Sigmoid colon (tissue), 7 donors: ENCODE data around the gene CLRN3. TPM values are rescaled to one million over a fixed set of nuclear protein-coding genes. Genes with fewer than 3 reads are reported as not detected.

Source experiments
- DNase-seq: peaks from one replicate; pipeline ENCODE4 v3.0.0-alpha.2; 2019
- H3K27ac ChIP-seq, 4 donors: fragments of 200-600 bp; sonication (generic); one replicate each; pipeline ENCODE4 v1.5.1; 2016 to 2019; ENCODE audit warnings: mild to moderate bottlenecking in 1 of 4
- H3K27me3 ChIP-seq, 3 donors: fragments of 200-600 bp; sonication (generic); one replicate each; pipeline ENCODE4 v1.5.1; 2019; ENCODE audit warnings: mild to moderate bottlenecking in 1 of 3
- H3K36me3 ChIP-seq, 4 donors: fragments of 200-600 bp; sonication (generic); one replicate each; pipeline ENCODE4 v1.5.1; 2016 to 2019
- H3K4me1 ChIP-seq, 4 donors: fragments of 200-600 bp; sonication (generic); one replicate each; pipeline ENCODE4 v1.5.1; 2017 to 2019
- H3K4me3 ChIP-seq, 4 donors: fragments of 200-600 bp; sonication (generic); one replicate each; pipeline ENCODE4 v1.5.1; 2017 to 2019; ENCODE audit warnings: mild to moderate bottlenecking in 2 of 4, moderate library complexity in 1 of 4
- H3K9me3 ChIP-seq, 4 donors: fragments of 200-600 bp in 3 of 4; sonication (generic) in 3 of 4; one replicate each; pipeline versions ENCODE4 v1.5.1 to v1.6.1; 2013 to 2019
- EP300 ChIP-seq, 4 donors: sonication (generic); formaldehyde crosslinking; IDR thresholded peaks; one replicate each; pipeline ENCODE4 v1.6.1; 2017; ENCODE audit warnings: antibody characterized with exemption in 4 of 4
- POLR2A ChIP-seq, 2 donors: fragments of 450-650 bp; IDR thresholded peaks; one replicate each; pipeline ENCODE4 v1.6.1; 2016; ENCODE audit warnings: antibody characterized with exemption in 2 of 2, mild to moderate bottlenecking in 2 of 2, moderate library complexity in 2 of 2
- POLR2AphosphoS5 ChIP-seq, 4 donors: sonication (generic); formaldehyde crosslinking; IDR thresholded peaks; one replicate each; pipeline ENCODE4 v1.6.1; 2017; ENCODE audit warnings: antibody characterized with exemption in 4 of 4
- WGBS, 2 donors: extraction: QIAGEN DNeasy Blood & Tissue Kit; methylation state at CpG; one replicate each; pipeline ENCODE4 v1.1.7; 2013; 5-methylcytosine and 5-hydroxymethylcytosine counted together
- intact Hi-C: fragments of 100-400 bp; cut with DNase I; formaldehyde crosslinking; loops from one replicate; pipeline ENCODE4 v1.15.1; 2023
- polyA plus RNA-seq, 3 donors: library from polyadenylated mRNA; stranded (reverse); fragments of 200-250 nt; gene quantifications; one replicate each; pipeline ENCODE4 v1.2.3, GENCODE V29; 2013
- total RNA-seq, 4 donors: library from RNA; depleted of rRNA; stranded (reverse); fragments of >200 nt; gene quantifications; one replicate each; pipeline ENCODE4 v1.1.0, GENCODE V29; 2016
- TF ChIP-seq, protein P1 (sequence below), 4 experiments: fragments of 450-650 bp in 3 of 4; fragments of 200-600 bp in 1 of 4; IDR thresholded peaks; one replicate each; pipeline ENCODE4 v1.5.1; 2016 to 2019; ENCODE audit warnings: antibody characterized with exemption in 4 of 4, mild to moderate bottlenecking in 3 of 4, moderate library complexity in 2 of 4
- donor health status: healthy with polysubstance abuse.
- donor health status: Bipolar disorder and iron deficiency.
- donor health status: healthy.

The CLRN3 gene
- total and polyA plus RNA-seq, 7 donors, result 37.8 to 88.9 (median 56.2) TPM; not detected in 4

DNA sequence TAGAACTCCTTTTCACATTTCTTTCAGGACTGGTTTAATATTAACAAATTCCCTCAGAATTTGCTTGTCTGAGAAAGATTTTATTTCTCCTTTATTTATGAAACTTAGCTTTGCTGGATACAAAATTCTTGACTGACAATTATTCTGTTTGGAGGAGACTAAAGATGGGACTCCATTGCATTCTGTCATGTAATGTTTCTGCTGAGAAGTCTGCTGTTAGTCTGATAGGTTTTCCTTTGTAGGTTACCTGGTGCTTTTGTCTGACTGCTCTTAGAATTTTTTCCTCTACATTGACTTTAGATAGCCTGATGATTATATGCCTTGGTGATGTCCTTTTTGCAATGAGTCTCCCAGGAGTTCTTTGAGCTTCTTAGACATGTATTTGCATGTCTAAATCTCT lies 23.4 kb downstream of the CLRN3 start:
- TF ChIP-seq, protein P1, sequence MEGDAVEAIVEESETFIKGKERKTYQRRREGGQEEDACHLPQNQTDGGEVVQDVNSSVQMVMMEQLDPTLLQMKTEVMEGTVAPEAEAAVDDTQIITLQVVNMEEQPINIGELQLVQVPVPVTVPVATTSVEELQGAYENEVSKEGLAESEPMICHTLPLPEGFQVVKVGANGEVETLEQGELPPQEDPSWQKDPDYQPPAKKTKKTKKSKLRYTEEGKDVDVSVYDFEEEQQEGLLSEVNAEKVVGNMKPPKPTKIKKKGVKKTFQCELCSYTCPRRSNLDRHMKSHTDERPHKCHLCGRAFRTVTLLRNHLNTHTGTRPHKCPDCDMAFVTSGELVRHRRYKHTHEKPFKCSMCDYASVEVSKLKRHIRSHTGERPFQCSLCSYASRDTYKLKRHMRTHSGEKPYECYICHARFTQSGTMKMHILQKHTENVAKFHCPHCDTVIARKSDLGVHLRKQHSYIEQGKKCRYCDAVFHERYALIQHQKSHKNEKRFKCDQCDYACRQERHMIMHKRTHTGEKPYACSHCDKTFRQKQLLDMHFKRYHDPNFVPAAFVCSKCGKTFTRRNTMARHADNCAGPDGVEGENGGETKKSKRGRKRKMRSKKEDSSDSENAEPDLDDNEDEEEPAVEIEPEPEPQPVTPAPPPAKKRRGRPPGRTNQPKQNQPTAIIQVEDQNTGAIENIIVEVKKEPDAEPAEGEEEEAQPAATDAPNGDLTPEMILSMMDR (IDR thresholded peaks at IDR 0.05), result no peak
- no peak for TF ChIP-seq POLR2AphosphoS5 (IDR thresholded peaks at IDR 0.05)
- no peak for TF ChIP-seq EP300 (IDR thresholded peaks at IDR 0.05)
- no peak for TF ChIP-seq POLR2A (IDR thresholded peaks at IDR 0.05)
- DNase-seq, result no peak
- Histone ChIP-seq H3K27me3 (no peaks in the 10 kb centered on the region), H3K4me3 (no peak overlapping the region), H3K36me3 (no peaks in the 10 kb centered on the region), H3K9me3 (no peaks in the 10 kb centered on the region), H3K27ac (no peak overlapping the region), H3K4me1 (no peaks in the 10 kb centered on the region)
- intact Hi-C loops, result no loop called here

DNA sequence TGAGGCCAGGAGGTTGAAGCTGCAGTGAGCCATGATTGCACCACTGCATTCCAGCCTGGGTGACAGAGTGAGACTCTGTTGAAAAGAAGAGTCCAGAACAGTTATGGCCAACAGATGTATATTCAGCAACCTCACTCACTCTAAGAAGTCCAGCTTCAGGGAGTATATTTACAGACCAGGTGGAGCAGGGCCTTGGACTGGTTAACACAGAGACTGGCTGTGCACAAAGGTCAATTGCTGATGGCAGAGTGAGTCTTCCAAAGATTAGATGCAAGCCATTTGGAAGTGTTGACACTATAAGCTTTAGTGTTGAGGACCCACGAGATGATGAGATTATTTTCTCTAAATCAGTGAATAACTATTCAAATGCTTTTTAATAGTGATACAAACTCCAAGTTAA lies 24.9 kb downstream of the CLRN3 start:
- intact Hi-C loops, result no loop called here
- no peak for TF ChIP-seq POLR2AphosphoS5 (IDR thresholded peaks at IDR 0.05)
- TF ChIP-seq POLR2A (IDR thresholded peaks at IDR 0.05), result no peak
- TF ChIP-seq EP300 (IDR thresholded peaks at IDR 0.05), result no peak
- TF ChIP-seq, protein P1 (IDR thresholded peaks at IDR 0.05), result no peak
- peaks cover 0 to 4% (median 0%) of the 10 kb centered on the region in 4 donors for H3K9me3 ChIP-seq
- H3K27ac ChIP-seq, result no peak overlapping the region
- no peaks in the 10 kb centered on the region for H3K27me3 ChIP-seq
- no peaks in the 10 kb centered on the region for H3K36me3 ChIP-seq
- H3K4me3 ChIP-seq, result no peak overlapping the region
- no peaks in the 10 kb centered on the region for H3K4me1 ChIP-seq
- no peak for DNase-seq
- WGBS, 2 donors, result 32 to 75% methylated on average over 1 of the region's 1 CpG

DNA sequence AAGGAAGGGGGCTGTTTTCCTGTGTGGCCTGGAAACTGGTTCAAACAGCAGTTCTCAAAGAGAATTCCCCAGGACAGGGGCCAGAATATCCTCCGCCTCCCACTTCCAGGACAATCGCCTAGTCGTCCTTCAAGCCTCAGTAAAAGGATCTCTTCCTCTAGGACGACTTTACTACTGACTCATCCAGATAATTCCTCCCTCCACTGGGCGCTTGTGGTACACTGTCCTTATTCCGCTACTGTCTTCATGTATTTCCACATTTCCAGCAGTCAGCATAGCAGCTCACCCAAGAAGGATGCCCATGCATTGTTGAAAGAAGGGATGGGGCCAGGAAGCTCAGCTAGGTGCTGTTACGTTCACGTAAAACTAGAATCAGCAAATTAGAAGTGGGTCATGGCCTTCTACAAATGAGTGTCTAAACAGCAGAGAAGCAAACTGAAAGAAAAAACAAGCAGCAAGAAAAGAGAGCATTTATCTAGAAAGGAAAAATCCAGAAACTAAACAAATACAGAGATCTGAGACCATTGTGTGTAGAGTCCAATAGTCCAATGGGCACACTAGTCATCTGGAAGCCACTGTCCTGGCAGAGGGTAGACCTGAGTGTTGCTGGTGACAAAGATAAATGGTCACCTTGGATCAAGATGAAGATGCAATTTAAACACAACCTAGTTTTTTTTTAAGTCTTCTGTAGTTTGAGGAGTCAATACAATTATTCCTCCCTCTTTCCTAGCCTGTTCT lies 26.3 kb downstream of the CLRN3 start:
- peaks cover 0 to 4% (median 0%) of the 10 kb centered on the region in 4 donors for H3K9me3 ChIP-seq
- TF ChIP-seq EP300 (IDR thresholded peaks at IDR 0.05), result no peak
- TF ChIP-seq, protein P1 (IDR thresholded peaks at IDR 0.05), result no peak
- no peak for TF ChIP-seq POLR2A (IDR thresholded peaks at IDR 0.05)
- TF ChIP-seq POLR2AphosphoS5 (IDR thresholded peaks at IDR 0.05), result no peak
- intact Hi-C loops, result no loop called here
- H3K4me3 ChIP-seq, result no peak overlapping the region
- no peaks in the 10 kb centered on the region for H3K4me1 ChIP-seq
- no peak overlapping the region for H3K27ac ChIP-seq
- DNase-seq, result no peak
- no peaks in the 10 kb centered on the region for H3K27me3 ChIP-seq
- WGBS, 2 donors, result 86 to 89% methylated on average over 8 of the region's 8 CpGs
- no peaks in the 10 kb centered on the region for H3K36me3 ChIP-seq

DNA sequence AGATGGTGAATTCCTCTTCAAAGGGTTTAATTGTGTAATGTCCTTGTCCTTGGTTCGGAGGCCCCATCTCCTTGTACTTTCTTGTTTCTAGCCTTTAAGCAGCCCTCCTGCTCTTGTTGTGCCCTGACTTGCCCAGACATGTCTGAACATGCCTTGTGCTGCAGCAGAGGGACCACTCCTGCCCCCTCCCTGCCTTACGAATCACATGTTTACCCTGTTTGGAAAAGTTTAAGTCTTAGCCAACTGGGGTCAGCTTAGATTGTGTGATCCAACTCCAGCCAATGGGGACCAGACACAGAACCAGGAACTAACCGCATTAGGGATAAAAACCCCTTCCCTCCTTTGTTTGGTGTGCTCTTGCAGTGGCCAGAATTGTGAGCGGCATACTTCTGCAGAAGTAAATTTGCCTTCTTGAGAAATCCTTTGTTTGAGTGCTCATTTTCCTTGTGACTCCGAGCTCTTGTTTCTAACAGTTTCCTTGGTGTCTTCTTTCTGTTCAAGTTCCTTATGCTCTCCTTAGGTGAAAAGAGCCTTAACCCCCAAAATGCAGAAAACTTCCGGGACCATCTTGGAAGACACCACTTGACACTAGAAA lies 29.4 kb downstream of the CLRN3 start:
- intact Hi-C loops, result no loop called here
- 93 to 96% methylated on average over 6 of the region's 6 CpGs for WGBS, 2 donors

DNA sequence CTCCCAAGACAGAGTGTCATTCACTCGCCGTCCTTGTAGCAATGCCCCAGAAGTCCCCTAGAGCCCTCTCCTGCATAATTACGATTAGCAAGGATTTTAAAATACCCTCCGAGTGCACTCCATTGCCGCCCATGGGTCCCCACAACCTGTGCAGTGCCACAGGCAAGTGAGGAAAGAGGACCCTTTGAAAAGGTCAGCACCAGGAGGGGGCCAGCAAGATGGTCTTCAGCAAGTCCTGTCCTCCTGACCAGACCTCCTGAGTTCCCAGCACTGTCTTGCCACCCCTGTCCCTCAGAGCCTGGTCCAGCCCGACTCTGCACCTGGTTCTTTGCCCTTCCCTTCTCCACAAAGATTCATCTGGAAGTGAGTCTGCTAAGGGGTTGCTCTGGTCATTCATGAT lies 32.1 kb downstream of the CLRN3 start:
- no peak overlapping the region for H3K27ac ChIP-seq
- no peaks in the 10 kb centered on the region for H3K4me1 ChIP-seq
- H3K36me3 ChIP-seq, result no peaks in the 10 kb centered on the region
- DNase-seq, result no peak
- no peak overlapping the region for H3K4me3 ChIP-seq
- no peaks in the 10 kb centered on the region for H3K27me3 ChIP-seq
- peaks cover 0 to 4% (median 0%) of the 10 kb centered on the region in 4 donors for H3K9me3 ChIP-seq
- intact Hi-C loops, result no loop called here
- WGBS, 2 donors, result 93 to 95% methylated on average over 6 of the region's 6 CpGs
- no peak for TF ChIP-seq EP300 (IDR thresholded peaks at IDR 0.05)
- TF ChIP-seq POLR2AphosphoS5 (IDR thresholded peaks at IDR 0.05), result no peak
- TF ChIP-seq POLR2A (IDR thresholded peaks at IDR 0.05), result no peak
- TF ChIP-seq, protein P1 (IDR thresholded peaks at IDR 0.05), result no peak

More for the DNA sequence above, 29.4 kb downstream of the CLRN3 start:
- no peak for DNase-seq
- H3K27ac ChIP-seq, result no peak overlapping the region
- peaks cover 0 to 4% (median 0%) of the 10 kb centered on the region in 4 donors for H3K9me3 ChIP-seq
- no peaks in the 10 kb centered on the region for H3K4me1 ChIP-seq
- TF ChIP-seq POLR2A (IDR thresholded peaks at IDR 0.05) (no peak), EP300 (IDR thresholded peaks at IDR 0.05) (no peak), POLR2AphosphoS5 (IDR thresholded peaks at IDR 0.05) (no peak)
- no peaks in the 10 kb centered on the region for H3K36me3 ChIP-seq
- H3K27me3 ChIP-seq, result no peaks in the 10 kb centered on the region
- H3K4me3 ChIP-seq, result no peak overlapping the region
